ENCODE data around the gene AKR1C2.
"Not testable (repeated sequence)": the region's sequence is repeated elsewhere in the genome, so short reads cannot be mapped to it uniquely, and the experiment has no call there.

The AKR1C2 gene

GRCh38 chr10:5023177-5023805 is 19.6 kb upstream of the AKR1C2 start:
- DNase-seq (ENCODE audit: low spot score) = no peak

- DNase-seq (ENCODE audit: low spot score) = not testable (repeated sequence)
Observed at GRCh38 chr10:5021624-5022290, 18.1 kb upstream of the AKR1C2 start.

- not testable (repeated sequence) for DNase-seq (ENCODE audit: low spot score)
Observed at GRCh38 chr10:5019770-5020612, 16.3 kb upstream of the AKR1C2 start.

- not testable (repeated sequence) for DNase-seq (ENCODE audit: low spot score)
Observed at GRCh38 chr10:5018671-5019277, 15.1 kb upstream of the AKR1C2 start.

- no peak for DNase-seq (ENCODE audit: low spot score)
Observed at GRCh38 chr10:5018134-5018533, 14.5 kb upstream of the AKR1C2 start.

- DNase-seq (ENCODE audit: low spot score) = peak; percentile 5
Observed at GRCh38 chr10:5014936-5015335, 11.3 kb upstream of the AKR1C2 start.

- not testable (repeated sequence) for DNase-seq (ENCODE audit: low spot score)
Observed at GRCh38 chr10:5014200-5014910, 10.7 kb upstream of the AKR1C2 start.

GRCh38 chr10:5013385-5013784 is 9.7 kb upstream of the AKR1C2 start:
- DNase-seq (ENCODE audit: low spot score) = no peak

- DNase-seq (ENCODE audit: low spot score) = no peak
Observed at GRCh38 chr10:5012595-5012994, 8.9 kb upstream of the AKR1C2 start.

GRCh38 chr10:5011392-5011791 is 7.7 kb upstream of the AKR1C2 start:
- DNase-seq (ENCODE audit: low spot score) = not testable (repeated sequence)

GRCh38 chr10:5010043-5010442 is 6.4 kb upstream of the AKR1C2 start:
- DNase-seq (ENCODE audit: low spot score) = not testable (repeated sequence)

- DNase-seq (ENCODE audit: low spot score) = not testable (repeated sequence)
Observed at GRCh38 chr10:5008857-5009548, 5.3 kb upstream of the AKR1C2 start.

- DNase-seq (ENCODE audit: low spot score) = not testable (repeated sequence)
Observed at GRCh38 chr10:5004501-5004900, 844 bp upstream of the AKR1C2 start.

- DNase-seq (ENCODE audit: low spot score) = not testable (repeated sequence)
Observed at GRCh38 chr10:5004030-5004385, 351 bp upstream of the AKR1C2 start.

- no peak for DNase-seq (ENCODE audit: low spot score)
Observed at GRCh38 chr10:5002013-5002727, 1.5 kb downstream of the AKR1C2 start.

- no peak for DNase-seq (ENCODE audit: low spot score)
Observed at GRCh38 chr10:4998671-4999070, 5.0 kb downstream of the AKR1C2 start.

- not testable (repeated sequence) for DNase-seq (ENCODE audit: low spot score)
Observed at GRCh38 chr10:4994260-4994659, 9.4 kb downstream of the AKR1C2 start.

GRCh38 chr10:4992564-4992963 is 11.1 kb downstream of the AKR1C2 start:
- DNase-seq (ENCODE audit: low spot score) = not testable (repeated sequence)

- not testable (repeated sequence) for DNase-seq (ENCODE audit: low spot score)
Observed at GRCh38 chr10:4991463-4991862, 12.2 kb downstream of the AKR1C2 start.

GRCh38 chr10:4990217-4990616 is 13.4 kb downstream of the AKR1C2 start:
- DNase-seq (ENCODE audit: low spot score) = no peak

All from NAMALWA (cell line).